Fibroblast of skin of right biceps (primary cell): ENCODE results near the gene HOMER1.
A peak's percentile ranks its signal among the peaks of the same experiment; 100 is the strongest.

Source experiments
- DNase-seq: peaks from one replicate; pipeline ENCODE4 v3.0.0-alpha.2; 2013

The HOMER1 gene

DNA sequence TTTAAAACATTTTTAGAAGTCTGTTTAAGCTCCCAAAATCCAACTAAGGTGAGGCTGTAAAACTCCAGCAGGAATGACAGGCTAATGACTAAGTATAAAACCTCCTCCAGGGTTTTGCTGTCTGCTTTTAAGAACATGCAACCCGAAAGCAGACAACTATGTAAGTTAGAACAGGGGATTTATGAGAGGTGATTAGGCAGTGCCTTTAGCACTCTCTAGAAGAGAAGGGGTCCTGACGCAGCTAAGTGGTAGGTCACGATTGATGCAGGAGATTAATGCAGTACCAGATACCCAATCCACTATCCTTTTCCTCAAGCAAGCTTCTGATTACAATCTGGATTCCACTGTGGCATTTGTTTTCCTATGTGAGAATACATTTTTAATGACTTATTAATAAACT lies 25.9 kb downstream of the HOMER1 start:
- no peak for DNase-seq

DNA sequence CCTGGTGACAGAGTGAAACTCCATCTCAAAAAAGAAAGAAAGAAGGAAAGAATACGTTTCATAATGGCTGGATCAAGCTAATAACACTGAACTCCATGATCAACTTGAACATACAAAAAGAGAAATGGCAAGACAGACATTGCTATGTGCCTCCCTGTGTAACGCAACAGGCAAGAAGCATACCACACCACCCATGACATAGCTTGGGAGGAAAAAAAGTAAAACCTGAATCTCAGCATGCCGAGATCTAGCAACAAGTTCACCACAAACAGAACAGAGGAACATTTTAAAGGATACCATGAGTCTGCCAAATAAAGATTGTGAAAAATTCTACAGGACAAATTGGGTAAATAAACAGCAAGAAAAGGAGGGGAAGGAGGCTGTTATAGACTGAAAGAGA lies 26.7 kb downstream of the HOMER1 start:
- DNase-seq: no peak

DNA sequence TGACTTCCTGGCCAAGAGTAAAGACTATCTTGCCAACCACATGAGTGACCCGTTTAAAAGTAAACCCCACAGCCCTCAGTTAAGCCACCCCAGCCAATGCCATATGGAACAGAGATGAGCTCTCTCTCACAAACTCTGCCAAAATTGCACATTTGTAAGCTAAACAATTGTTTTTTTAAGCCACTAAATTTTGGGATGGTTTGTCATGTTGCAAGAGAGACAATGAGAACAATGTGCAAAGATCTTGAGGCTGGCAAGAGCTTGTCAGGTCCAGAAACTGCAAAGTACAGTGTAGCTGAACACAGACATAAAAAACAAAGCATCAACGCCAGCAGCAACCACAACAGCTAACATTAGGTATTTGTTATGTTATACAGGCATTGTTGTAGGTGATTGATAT lies 27.8 kb downstream of the HOMER1 start:
- no peak for DNase-seq

DNA sequence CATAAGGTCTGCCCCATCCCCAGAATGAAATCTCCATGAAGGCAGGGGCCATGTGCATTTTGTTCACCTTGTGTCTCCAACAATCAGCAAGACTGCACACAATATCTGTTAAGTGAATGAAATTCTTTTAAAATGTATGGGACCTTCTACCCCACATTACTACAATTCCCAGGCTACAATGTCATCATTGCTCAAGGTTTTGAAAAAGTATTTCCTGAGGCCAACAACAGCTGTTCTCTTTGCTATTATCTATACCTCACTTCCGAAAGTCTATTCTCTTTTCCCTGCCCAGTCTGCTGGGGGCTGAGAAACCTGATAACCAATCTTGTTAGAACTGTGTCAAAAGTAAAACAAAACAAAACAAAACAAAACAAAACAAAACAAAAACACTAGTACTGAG lies 29.2 kb downstream of the HOMER1 start:
- DNase-seq: no peak

DNA sequence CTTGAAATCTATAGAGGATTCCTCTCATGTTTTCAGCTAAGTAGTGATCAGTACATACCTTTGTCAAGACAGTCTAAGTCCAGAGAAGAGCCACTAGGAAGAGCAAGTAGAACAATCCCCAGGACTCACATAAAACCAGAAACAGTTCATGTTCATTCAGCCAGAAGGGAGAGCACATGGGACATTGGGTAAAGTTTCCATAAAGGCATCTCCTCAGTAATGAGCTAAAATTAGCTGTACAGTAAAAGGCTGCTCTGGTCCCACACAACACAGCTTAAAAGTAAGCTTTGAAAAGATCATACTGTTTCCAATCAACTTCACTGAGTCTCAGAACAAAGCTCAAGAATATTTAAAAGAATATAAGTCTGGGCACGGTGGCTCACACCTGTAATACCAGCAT lies 32.4 kb downstream of the HOMER1 start:
- DNase-seq: no peak

DNA sequence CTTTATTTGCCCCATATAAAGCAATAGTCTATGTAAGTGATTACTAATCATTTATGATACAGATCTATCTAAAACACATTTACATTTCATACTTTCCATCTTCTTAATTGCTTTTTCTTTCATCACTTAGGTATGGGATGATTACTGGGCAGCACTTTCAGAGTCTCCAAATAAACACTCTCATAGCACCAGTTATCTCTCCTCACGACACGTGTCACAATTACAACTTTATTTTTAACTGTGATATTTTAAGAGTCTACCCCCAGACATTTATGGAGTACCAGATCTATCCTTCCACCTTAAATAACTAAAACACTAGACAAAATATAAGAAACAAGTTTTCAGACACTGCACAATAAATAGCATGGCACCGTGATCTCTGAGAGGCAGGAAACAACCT lies 32.9 kb downstream of the HOMER1 start:
- DNase-seq: no peak

DNA sequence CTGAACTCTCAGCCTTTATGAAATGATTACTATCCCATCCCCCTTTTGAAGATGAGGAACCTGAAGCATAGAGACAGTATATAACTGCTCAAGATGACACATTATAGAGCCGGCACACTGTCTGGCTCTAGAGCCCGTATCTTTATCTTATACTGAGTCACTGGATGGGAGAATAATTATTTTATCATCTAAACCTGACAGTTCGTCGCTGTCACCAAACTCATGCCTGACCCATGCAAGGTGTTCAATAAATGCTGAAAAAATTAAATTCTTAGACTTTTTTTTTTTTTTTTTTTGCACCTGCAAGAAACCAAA lies 38.8 kb downstream of the HOMER1 start:
- no peak for DNase-seq

DNA sequence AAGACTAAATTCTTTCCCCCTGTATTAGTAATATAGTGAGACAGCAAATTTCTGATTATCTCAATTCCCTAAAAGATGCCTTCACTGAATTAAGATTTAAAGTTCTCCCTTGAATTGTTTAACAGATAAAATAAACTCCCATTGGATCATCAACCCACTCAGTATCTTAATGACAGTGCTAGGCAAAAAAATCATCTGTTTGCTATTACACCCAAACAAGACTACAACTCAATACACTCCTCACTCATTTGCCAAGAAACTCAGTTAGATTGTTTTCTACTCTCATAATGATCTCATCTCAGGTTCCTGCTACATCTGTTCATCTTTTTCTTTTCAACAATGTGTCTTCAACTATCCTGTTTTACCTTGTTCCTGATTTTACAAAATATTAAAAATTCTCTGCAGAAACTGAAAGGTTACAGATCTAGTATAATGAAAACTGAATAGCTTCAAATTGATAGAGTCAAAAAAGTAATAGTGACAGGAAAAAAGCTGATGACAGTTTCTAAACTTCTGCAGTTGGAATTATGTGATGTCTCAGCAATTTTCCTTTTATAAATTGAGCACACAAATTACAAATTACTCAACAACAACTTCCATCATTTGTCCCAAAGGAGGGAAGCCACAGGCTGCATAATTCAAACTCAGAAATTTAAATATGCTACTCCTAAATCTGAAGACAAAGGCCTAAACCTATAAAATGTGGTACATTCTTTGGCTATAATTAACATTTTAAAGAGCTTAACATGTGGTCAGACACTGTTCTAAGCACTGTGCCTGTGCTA lies 39.4 kb downstream of the HOMER1 start:
- peak; percentile 35 for DNase-seq

DNA sequence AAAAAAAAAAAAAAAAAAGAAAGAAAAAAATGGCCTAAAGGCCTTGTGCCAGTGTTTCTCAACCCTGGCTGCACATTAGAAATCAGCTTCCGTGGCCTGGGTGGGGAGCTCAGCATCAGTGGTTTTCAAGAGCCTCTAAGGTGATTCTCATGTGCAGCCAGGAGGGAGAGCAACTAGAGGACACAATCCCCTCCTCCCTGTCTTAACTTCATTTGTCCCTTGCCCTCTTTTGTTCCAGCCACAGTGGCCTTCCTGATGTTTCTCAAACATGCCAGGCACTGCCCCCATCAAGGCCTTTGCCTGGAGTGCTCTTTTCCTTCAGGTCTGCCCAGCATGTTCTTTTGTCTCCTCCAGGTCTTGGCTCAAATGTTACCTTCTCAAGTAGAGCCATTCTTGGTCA lies 42.4 kb downstream of the HOMER1 start:
- DNase-seq: no peak

DNA sequence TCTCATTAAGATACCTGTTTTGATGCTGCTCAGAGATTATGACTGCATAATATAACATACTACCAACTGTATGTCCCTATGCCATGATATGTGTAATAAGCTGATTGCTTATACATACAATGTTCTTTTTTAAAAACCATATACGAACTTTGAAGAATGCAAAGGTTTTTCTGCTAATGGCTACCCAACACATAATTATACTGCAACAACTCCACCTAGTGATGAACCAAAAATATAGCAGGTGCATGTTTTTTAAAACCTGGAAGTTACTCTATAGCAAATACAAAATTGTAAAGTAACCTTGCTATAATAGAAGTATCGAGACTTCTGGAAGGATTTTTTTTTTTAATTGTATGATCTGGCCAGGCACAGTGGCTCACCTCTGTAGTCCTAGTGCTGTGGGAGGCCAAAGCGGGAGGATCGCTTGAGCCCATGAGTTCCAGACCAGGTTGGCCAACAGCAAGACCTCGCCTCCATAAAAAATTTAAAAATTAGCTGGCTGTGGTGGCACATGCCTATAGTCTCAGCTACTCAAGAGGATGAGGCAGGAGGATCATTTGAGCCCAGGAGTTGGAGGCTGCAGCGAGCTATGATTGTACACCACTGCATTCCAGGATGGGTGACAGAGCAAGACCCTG lies 49.1 kb downstream of the HOMER1 start:
- DNase-seq: peak; percentile 28

DNA sequence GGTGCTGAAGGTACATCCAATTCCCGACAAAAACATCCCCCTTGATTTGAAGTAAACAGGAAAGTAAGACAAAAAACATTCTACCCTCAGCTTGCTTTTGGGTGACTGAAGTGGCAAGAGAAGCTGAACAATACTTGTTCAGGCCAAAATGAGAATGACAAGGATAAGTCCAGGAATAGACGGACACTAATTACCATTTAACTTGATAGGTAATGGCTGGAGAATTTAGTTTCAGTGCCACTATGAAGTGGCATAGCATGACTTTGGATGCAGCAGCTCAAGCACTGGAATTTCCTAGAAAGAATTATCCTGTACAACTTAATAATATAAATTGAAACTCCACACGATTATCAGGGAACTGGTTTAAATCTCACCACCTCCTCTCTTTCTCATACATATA lies 49.7 kb downstream of the HOMER1 start:
- DNase-seq: no peak

DNA sequence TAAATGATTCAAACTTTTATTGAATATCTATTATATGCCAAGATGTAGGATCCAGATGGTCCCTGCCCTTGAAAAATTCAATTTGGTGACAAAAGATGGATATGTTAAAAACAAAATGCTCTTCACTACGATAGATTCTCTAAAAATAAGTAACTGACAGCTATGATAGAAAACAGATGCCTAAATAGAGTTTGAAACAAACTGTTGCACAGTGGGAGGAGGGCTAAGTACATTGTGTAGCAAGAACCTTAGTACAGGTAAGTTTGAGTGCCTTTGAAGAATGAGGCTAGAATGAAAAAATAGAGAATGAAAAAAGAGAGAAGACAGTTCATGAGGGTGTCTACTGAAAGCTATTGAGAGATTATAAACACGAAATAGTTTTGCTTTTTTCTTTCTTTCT lies 54.3 kb downstream of the HOMER1 start:
- DNase-seq: no peak

DNA sequence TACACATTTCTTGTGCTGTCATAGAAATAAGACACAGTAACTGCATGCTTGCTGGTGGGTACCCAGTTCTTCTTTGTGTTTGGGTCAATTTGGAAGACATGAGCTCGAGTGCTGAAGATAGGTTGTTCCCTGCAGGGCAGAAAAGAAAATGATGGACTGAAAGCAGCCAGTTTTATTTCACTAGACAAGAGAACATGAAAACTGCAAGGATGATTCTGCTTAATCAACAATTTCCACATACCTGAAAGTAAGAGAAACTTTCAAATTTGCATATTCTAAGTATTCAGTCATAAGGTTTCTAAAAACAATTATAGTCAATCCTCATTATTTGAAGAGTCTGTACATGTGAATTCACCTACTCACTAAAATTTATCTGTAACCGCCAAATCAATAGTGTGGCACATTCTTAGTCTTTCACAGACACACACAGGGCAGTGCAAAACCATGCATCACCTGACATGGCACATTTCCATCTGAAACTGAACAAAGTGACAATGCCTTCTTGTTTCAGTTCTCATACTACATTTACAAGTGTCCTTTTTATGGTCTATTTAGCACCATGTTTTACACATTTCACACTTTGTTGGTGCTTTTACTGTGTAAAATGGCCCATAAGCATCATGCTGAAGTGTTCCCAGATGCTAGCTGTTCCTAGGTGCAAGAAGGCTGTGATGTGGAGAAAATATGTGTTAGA lies 56.9 kb downstream of the HOMER1 start:
- no peak for DNase-seq

DNA sequence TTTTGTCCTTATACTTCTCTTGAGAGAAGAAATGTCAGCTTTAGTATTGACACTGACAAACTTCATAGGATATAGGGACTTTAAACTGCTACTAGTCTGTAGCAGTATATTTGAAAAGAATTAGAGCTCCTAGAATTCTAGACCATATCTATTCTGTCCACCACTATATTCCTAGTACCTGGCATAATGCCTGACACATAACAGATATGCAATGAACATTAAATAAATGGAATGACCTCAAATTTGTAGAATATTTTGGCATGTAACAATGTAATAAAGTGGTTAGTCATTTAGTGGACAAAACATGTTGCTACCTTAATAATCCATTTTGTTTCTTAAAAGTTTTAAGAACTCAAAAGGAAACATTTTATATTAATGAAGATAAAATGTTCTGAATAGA lies 57.5 kb downstream of the HOMER1 start:
- DNase-seq: peak; percentile 36

DNA sequence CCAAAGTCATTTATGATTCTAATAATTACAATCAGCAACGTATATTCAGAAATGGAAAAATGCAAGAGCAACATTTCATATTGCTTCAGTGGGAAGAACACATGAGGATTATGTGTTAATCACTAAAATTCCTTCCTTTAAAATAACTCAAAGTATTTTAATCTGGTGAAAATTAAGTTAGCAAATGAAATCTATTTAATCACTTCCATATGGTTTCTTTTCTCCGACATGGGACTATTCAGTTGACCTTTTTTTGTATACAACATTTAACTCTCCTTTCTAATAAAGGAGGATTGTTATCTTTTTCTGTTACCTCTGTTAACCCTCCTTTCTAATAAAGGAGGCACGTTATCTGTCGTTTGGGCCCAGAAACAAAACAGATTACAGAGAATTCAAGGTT lies 59.9 kb downstream of the HOMER1 start:
- no peak for DNase-seq

DNA sequence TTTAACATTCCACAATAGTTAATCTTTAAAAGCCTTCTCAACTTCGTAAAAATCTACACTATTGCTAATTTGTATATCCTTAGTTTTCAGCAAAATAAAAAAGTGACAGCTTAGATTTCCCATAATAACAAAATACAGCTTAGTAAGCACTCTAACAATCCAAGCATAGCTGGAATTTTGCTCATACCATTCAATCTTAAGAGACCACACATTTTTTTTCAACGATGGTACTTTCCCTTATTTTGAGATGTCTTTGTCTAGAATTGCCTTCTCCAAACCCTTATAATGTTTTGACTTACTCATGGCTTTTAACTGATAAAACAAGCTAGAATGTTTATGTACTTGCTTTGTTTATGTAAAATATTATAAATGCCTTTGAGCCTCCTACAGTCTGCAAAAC lies 65.6 kb downstream of the HOMER1 start:
- DNase-seq: peak; percentile 74

DNA sequence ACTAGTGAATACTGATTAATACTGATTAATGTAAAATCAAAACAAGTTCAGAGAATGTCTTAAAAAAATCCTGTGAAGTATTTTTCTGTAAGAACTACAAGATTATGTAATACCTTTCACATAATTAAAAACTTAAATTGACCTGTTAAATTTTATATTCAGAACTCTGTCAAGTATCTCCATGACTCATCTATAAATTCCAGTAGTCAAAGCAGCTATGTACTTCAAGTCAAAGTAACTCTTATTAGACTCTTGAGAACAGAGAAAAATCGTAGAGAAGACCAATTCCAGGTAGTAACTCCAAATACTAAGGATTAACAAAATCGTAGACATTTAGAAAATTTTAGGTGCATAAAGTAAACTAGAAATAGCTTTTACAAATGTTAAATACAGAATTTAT lies 77.1 kb downstream of the HOMER1 start:
- DNase-seq: peak; percentile 40

DNA sequence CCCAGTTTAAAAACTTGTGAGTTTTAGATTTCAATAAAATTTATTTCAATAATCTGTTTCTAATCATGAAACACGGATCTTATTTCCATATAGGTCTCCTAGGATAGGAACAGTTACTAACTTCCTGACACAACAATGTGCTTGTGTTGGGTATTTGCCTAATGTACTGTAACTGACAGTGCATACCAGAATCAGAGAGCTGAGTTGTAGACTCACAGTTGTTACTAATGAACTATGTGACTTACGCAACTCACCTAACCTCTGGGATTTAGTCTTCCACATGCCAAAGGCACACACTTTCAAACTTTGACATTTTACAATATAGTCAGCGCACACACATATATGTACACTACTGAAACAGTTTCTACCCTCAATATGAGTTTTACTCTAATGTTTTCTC lies 77.7 kb downstream of the HOMER1 start:
- DNase-seq: peak; percentile 85

DNA sequence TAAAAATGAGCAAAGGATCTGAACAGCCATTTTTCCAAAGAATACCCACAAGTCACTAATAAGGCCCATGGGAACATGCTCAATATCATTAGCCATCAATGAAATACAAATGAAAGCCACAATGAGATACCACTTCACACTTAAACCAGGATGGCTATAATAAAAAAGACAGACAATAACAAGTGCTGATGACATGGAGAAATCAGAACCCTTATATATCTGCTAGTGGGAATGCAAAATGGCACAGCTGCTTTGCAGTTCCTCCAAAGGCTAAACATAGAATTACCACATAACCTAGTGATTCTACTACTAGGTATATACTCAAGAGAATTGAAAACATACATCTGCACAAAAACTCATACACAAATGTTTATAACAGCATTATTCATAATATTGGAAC lies 83.7 kb downstream of the HOMER1 start:
- no peak for DNase-seq

DNA sequence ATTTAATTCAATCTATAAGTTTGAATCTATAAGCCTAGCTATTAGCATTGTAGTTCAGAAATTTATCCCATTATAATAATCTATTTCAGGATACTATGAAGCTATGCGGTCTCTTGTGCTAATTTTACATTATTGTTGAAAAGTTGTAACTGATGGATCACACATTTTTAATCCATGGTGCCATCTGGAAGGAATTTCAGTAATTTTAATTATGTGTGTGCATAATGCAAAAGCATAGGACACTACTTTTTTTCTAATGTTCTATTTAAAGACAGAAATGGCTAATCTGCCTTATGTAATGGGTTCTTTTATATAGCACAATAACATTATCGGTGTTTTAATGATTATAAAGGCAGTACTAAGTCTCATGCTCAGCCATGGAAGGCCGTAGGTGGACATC lies 90.6 kb downstream of the HOMER1 start:
- DNase-seq: peak; percentile 56

DNA sequence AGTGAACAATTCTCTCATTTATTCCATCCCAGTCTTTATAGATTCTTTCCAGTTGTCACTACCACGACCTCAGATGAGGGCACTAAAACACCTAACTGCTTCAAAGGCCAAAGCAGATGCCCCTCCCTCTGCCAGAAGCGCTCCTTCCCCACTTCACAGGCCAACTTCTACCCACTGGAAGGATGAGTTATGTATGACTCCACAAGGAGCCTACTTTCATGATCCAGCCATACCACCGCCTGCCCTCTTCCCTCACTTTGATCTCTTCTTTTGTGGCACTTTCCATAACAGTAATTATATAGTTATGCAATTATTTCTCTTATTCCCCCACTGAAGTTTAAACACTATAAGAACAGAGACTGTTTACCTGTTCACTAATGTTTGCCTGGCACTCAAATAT lies 93.7 kb downstream of the HOMER1 start:
- no peak for DNase-seq

DNA sequence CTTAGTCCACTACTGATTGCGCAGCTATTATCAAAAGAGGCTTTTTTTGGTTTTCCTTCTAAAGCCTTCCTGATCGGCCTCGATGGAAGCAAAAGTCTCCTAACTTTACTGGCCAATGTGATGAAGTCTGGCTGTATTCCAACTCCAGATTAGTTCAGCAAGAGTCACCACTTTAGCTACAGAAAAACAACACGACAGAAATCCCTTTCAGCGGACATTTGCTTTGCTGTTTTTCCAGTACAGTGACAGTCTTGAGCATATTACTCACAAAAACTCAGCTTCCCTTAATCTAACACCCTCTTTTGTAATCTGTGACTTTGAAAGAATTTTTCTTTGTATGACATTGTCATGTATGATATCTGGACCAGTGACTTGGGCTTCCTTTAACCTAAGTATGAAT lies 95.7 kb downstream of the HOMER1 start:
- peak; percentile 12 for DNase-seq

DNA sequence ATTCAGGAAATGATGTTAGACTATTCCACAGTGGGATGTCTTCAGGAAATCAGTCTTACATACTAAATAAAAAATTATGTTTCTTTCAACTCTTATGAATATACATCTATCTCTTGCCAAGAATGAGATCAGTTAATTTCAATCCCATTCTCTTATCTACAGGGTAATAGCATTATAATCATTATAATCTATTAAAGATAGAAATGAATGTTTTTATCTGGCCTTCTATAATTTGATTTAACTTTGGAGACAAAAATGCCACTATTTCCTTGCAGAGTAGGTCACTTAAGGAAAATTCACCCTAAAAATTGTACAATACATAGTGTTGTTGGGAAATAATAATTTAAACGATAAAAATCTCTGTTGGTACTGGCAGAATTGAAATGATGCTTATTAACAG lies 96.4 kb downstream of the HOMER1 start:
- no peak for DNase-seq

DNA sequence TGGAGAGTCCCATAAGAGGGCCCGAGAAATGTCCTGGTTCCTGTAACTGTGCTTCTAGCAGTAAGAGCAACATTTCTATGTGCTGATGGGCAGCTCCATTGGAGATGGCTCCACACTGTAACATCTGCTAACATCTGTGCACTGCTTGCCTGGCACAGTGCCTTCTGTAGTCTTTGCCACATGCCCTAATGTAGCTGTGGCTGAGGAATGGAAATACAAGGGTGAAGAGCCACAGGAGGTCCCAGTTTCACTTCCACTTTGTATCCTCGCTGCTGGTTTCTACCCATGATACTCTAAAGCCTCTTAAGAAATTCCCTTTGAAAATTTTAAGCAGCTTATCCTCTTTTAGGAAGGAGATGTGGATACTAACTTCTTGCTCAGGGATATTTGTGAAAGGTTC lies 97.4 kb downstream of the HOMER1 start:
- DNase-seq: no peak

DNA sequence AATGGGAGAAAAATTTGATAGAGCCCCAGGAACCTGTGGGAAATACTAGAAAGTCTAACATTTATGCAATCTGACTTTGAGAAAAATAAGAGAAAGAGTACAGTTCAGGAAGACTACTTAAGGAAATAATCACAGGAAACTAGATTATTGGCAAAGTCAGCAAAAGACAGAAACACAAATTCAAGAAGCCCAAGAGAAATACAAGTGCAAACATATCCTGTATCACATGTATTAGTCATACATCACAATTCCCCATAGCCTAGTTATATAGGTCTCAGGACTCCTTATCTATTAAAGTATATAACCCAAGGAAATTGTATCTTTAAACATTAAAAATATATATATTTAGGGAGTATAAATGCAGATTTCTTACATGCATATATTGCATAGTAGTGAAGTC lies 100.8 kb downstream of the HOMER1 start:
- no peak for DNase-seq
